HG03135 (cell line): Measurements from ENCODE around the gene OR1D2.
"Not testable (repeated sequence)": the region's sequence is repeated elsewhere in the genome, so short reads cannot be mapped to it uniquely, and the experiment has no call there.

Experiments used
- ATAC-seq: cut with Tn5 transposase; IDR thresholded peaks from one replicate; pipeline ENCODE4 v1.9.1; 2021; ENCODE audit warnings: mild to moderate bottlenecking, moderate library complexity; ENCODE audit not compliant: unreplicated experiment

OR1D2 gene

DNA sequence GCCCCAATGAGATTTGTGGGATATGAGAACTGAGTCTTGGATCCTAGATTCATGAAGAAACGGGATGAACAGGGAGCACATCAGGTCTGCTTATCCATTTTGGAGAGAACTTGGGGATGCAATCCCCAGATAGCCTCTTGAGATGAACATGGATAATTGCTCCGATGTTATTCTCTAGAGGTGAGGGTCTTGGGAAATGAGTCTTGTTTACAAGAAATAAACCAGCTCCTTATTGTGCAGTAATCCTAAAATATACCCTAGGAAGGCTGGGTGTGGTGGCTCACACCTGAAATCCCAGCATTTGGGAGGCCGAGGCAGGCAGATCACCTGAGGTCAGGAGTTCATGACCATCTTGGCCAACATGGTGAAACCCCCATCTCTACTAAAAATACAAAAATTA lies at the start of gene OR1D2:
Gene OR1D2 (minus strand): TSS at position 101 of the 400 bp plus-strand sequence. CDS start 11,426 bp downstream, outside the sequence.
- no peak for ATAC-seq

GRCh38 chr17:3137494-3137893 lies 33.3 kb upstream of the OR1D2 start:
- ATAC-seq = not testable (repeated sequence)

- no peak for ATAC-seq
These were observed 23.2 kb upstream of the OR1D2 start, which contains the start of gene OR1G1 for GRCh38 chr17:3127451-3127850. TSS of gene OR1G1 (minus strand) at chr17:3127551. CDS start at chr17:3127551, 0 bp downstream.

DNA sequence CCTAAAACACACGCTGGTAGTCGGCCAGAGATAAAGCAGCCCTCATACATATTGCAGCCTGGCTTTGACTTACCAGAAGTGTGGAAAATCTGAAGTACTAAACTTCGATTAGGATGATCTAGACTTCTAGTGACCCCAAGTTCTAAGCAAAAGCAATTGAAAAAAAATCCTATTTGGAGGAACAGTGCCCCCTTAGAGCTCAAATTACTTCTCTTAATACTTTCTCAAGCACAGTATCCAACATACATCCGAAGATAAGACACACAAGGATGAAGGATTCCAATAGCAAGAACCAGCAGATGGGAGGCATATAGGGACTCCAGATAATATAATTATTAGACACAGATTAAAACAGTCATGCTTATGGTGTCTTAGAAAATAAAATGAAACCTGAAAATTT lies 30.4 kb downstream of the OR1D2 start:
- ATAC-seq = not testable (repeated sequence)

DNA sequence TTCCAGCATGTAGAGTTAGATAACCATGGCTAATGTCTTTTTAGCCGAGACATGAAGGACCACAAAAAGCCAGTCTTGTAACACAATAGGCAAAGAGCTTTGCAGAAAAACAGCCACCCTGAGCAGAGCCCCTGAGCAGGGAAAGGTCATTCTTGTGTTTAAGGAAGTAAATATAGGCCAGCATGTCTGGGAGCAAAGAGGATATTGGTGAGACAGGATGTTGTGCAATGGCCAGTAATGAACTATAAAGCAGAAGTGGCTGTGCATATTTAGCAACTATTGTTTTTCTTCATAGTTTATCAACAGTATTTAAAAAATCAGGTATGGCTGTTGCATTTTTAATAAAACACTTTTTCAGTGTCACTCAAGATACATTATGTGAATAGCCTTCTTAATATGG lies 39.0 kb downstream of the OR1D2 start:
- ATAC-seq = not testable (repeated sequence)

GRCh38 chr17:3063507-3063906 lies 40.7 kb downstream of the OR1D2 start, which contains the start of gene OR1D5:
TSS of gene OR1D5 (minus strand) at chr17:3063607. CDS start at chr17:3063607, 0 bp downstream.
- ATAC-seq = not testable (repeated sequence)

GRCh38 chr17:3062824-3063377 lies 41.3 kb downstream of the OR1D2 start:
- ATAC-seq = not testable (repeated sequence)

GRCh38 chr17:3054868-3055267 lies 49.4 kb downstream of the OR1D2 start:
- not testable (repeated sequence) for ATAC-seq

DNA sequence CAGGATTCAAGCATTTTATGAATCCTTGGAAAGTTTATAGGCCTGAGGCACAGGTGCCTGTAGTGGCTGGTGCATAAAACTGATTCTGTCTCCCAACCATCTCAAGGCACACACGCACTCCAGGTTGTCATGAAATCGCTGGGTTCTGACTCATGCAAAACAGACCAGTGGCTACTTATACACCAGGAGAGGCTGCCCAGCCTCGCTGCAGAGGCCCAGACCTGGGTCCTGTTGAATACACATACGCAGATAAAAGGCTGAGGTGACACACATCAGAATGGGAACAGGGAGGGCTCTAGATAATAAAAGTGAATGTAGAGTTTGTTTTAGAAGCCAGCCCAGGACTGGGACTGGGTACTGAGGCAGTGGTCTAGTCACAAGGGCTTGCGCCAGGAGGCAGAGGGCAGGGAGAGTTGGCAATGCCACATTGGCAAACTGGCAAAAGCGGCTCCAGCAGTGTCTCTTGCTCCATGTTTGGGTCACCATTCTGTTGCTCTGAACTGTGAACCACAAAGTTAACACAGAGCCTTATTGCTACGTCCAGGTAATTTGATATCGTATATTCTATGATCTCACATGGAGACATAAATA lies 54.4 kb downstream of the OR1D2 start:
- no peak for ATAC-seq

DNA sequence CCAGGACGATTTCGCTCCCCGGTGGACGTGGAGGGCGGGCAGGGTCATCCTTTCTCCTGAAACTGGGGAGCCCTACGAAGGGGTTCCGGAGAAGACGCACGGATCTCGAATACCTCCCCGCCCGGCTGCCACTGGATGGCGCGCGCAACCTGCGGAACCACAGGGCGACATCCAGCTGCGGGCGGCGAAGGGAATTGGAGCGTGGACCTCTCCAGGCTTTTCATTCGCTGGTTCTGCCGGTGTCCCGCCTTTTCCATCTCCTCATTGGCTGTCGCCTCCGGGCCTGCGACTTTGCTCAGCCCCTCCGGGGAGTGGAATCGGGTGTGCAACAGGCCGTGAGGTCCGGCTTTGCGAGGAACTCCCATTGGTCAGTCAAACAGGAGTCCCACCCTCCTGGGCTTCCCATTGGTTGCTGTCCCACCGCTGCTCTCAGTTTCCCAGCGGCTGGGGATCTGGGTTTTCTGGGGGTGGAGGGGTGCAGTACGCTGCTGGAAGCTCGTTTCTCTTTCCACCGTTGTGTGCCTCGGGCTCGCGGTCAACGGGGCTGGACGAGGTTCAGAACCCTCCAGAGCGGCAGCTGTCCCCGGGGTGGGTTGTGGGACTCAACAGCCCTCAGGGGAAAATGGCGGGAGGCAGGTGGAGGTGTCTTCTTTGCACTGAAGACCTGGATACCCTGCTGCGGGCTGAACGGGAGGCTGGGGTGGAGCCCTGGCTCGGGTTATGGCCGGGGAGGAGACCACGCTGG lies 55.3 kb downstream of the OR1D2 start:
- peak; percentile 98 for ATAC-seq

DNA sequence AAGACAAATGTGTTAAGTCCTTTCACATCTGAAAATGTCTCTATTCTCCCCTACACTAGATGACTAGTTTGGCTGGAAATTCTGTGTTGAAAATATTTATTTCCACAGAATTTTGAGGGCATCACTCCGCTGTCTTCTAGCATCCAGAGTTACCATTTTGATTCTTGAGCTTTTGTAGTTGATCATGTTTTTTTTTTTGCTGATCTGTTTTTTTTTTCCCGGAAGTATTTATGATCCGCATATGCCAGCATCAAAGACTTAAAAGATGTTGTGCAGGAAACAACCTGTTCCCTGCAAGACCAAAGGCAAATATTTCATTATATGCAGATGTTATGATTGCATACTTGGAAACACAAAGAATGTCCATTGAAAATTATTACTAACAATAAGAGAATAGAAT lies 57.5 kb downstream of the OR1D2 start:
- no peak for ATAC-seq

- no peak for ATAC-seq
These were observed 60.4 kb downstream of the OR1D2 start for GRCh38 chr17:3043737-3044365.

GRCh38 chr17:3040882-3041281 lies 63.3 kb downstream of the OR1D2 start:
- ATAC-seq = no peak

DNA sequence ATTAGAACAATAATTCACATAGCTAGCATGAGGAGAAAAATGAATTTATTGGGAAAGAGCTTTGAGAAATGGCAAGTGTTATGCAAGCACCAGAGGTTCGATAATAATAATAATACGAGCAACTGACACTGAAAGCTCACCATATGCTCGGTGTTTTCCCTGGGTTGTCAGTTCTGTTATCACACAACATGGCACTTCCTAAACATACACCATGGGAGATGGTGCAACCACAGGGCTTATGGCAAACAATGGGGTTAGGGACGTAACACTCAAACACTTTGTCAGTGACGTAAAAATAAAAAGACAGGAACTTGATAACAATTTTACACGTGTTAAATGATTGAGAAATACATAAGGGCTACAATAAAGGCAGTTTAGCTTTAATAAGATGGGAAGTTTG lies 64.5 kb downstream of the OR1D2 start:
- no peak for ATAC-seq

GRCh38 chr17:3038941-3039340 lies 65.3 kb downstream of the OR1D2 start:
- ATAC-seq = no peak
